ENCODE measurements around the gene SORT1.

Gene SORT1

DNA sequence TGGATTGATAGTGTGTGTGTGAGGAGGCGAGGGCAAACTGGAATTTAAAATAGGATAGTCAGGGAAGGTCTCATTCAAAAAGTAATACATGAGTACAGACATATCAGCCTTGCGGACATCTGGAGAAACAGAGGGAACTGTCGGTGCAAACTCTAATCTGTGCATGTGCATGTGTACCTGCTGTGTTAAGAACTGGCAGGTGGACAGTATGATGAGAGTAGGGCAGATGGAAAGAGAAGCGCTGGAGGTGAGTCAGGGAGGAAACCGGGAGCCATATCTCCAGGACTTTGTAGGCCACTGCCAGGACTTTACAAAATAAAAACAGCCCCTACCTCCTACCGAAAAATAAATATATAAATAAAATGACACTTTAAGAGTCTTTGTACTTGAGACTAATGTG is 59.6 kb downstream of the SORT1 start:
- H3K4me1 ChIP-seq (ENCODE audit: low read depth, poor library complexity, severe bottlenecking), result no peaks in the 10 kb centered on the region
- no peaks in the 10 kb centered on the region for H3K36me3 ChIP-seq (ENCODE audit: insufficient read depth)
- TF ChIP-seq, protein P1, sequence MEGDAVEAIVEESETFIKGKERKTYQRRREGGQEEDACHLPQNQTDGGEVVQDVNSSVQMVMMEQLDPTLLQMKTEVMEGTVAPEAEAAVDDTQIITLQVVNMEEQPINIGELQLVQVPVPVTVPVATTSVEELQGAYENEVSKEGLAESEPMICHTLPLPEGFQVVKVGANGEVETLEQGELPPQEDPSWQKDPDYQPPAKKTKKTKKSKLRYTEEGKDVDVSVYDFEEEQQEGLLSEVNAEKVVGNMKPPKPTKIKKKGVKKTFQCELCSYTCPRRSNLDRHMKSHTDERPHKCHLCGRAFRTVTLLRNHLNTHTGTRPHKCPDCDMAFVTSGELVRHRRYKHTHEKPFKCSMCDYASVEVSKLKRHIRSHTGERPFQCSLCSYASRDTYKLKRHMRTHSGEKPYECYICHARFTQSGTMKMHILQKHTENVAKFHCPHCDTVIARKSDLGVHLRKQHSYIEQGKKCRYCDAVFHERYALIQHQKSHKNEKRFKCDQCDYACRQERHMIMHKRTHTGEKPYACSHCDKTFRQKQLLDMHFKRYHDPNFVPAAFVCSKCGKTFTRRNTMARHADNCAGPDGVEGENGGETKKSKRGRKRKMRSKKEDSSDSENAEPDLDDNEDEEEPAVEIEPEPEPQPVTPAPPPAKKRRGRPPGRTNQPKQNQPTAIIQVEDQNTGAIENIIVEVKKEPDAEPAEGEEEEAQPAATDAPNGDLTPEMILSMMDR (conservative IDR thresholded peaks at IDR 0.05; ENCODE audit: low read depth, low read length), result no peak

DNA sequence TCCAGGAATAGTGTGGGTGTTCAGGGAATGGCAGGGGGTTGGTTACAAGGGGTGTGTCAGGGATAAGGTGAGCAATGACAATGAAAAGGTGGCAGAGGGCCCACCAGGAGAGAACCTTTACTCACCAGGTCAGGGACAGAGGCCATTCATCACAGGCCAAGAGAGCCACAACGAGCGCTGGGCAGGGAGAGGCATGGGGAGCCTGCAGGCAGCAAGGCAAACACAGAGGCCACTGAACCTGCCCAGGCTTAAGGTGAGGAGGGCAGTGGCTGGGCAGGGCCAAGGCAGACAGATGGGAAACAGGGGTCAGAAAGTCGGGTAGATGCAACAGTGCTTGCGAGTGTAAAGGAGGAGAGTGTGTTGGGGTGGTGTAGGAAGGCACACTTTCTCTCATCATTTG is 62.6 kb downstream of the SORT1 start:
- Histone ChIP-seq H3K4me1 (ENCODE audit: low read depth, poor library complexity, severe bottlenecking) (no peaks in the 10 kb centered on the region), H3K27ac (no peak overlapping the region), H3K79me2 (ENCODE audit: insufficient read depth, low read depth) (no peaks in the 10 kb centered on the region), H2AFZ (ENCODE audit: low read depth) (no peak overlapping the region), H3K4me3 (IDR thresholded peaks at IDR 0.05; ENCODE audit: insufficient read depth, low read depth, low read length) (no peak overlapping the region), H3K27me3 (ENCODE audit: insufficient read depth, low read depth) (no peaks in the 10 kb centered on the region), H3K9ac (no peak overlapping the region), H3K36me3 (ENCODE audit: insufficient read depth) (no peaks in the 10 kb centered on the region), H4K20me1 (ENCODE audit: insufficient read depth) (no peaks in the 10 kb centered on the region), H3K4me2 (no peak overlapping the region)
- TF ChIP-seq, protein P1 (conservative IDR thresholded peaks at IDR 0.05; ENCODE audit: low read depth, low read length), result no peak

More for the DNA sequence above, 59.6 kb downstream of the SORT1 start:
- Histone ChIP-seq H3K4me3 (IDR thresholded peaks at IDR 0.05; ENCODE audit: insufficient read depth, low read depth, low read length) (no peak overlapping the region), H3K9ac (no peak overlapping the region), H3K79me2 (ENCODE audit: insufficient read depth, low read depth) (no peaks in the 10 kb centered on the region), H2AFZ (ENCODE audit: low read depth) (no peak overlapping the region), H4K20me1 (ENCODE audit: insufficient read depth) (no peaks in the 10 kb centered on the region), H3K27me3 (ENCODE audit: insufficient read depth, low read depth) (no peaks in the 10 kb centered on the region), H3K4me2 (no peak overlapping the region), H3K27ac (no peak overlapping the region)

DNA sequence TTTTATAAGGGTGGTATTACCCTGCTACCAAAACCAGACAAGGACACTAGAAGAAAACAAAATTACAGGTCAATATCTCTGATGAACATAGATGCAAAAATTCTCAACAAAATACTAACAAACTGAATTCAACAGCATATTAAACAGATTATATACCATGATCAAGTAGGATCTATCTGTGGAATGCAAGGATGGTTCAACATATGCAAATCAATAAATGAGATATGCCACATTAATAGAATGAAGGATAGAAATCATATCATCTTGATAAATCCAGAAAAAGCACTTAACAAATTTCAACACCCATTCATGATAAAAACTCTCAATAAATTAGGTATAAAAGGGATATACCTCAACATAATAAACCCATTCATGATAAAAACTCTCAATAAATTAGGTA is 66.6 kb downstream of the SORT1 start:
- Histone ChIP-seq H2AFZ (ENCODE audit: low read depth) (no peak overlapping the region), H3K27me3 (ENCODE audit: insufficient read depth, low read depth) (no peaks in the 10 kb centered on the region), H3K79me2 (ENCODE audit: insufficient read depth, low read depth) (no peaks in the 10 kb centered on the region), H3K36me3 (ENCODE audit: insufficient read depth) (no peaks in the 10 kb centered on the region), H3K27ac (no peak overlapping the region), H3K9ac (no peak overlapping the region), H4K20me1 (ENCODE audit: insufficient read depth) (no peaks in the 10 kb centered on the region), H3K4me2 (no peak overlapping the region), H3K4me1 (ENCODE audit: low read depth, poor library complexity, severe bottlenecking) (no peaks in the 10 kb centered on the region), H3K4me3 (IDR thresholded peaks at IDR 0.05; ENCODE audit: insufficient read depth, low read depth, low read length) (no peak overlapping the region)
- TF ChIP-seq, protein P1 (conservative IDR thresholded peaks at IDR 0.05; ENCODE audit: low read depth, low read length), result no peak

DNA sequence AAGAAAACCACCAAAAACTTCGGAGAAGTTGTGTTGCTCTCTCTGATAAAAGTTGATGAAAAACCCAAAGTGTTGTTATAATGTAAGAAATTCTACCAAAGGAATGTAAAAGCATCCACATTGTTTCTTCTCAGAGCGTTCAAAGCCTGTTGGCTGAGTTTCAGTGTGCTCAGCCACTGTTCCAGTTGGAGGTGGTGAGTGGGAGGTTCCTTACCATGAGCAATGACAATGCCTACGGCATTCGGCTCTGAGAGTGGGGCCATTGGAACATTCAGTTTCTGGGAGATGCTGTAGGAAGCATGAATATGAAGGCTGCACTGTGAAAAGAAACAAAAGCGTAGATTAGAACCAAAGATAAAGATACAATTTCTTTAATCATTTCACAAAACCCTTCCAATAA is 70.4 kb downstream of the SORT1 start:
- Histone ChIP-seq H3K4me3 (IDR thresholded peaks at IDR 0.05; ENCODE audit: insufficient read depth, low read depth, low read length) (no peak overlapping the region), H3K27ac (no peak overlapping the region), H3K9ac (no peak overlapping the region), H3K27me3 (ENCODE audit: insufficient read depth, low read depth) (no peaks in the 10 kb centered on the region), H3K4me1 (ENCODE audit: low read depth, poor library complexity, severe bottlenecking) (no peaks in the 10 kb centered on the region), H3K4me2 (no peak overlapping the region), H4K20me1 (ENCODE audit: insufficient read depth) (no peaks in the 10 kb centered on the region), H3K79me2 (ENCODE audit: insufficient read depth, low read depth) (no peaks in the 10 kb centered on the region), H2AFZ (ENCODE audit: low read depth) (no peak overlapping the region), H3K36me3 (ENCODE audit: insufficient read depth) (no peaks in the 10 kb centered on the region)
- TF ChIP-seq, protein P1 (conservative IDR thresholded peaks at IDR 0.05; ENCODE audit: low read depth, low read length), result no peak
